ENCODE results near the gene PGLYRP3. TPM values are rescaled to one million over a fixed set of nuclear protein-coding genes. Genes with fewer than 3 reads are reported as not detected.

Gene PGLYRP3
- total and polyA plus RNA-seq, 2 of the 8 experiments (the other 6 are each of a cell fraction or from before 2014, with no cell fraction given): not detected

GRCh38 chr1:153293851-153294250, 18.9 kb downstream of the PGLYRP3 start:
- no peak for DNase-seq (ENCODE audit: low read depth in 1 of 2, low spot score in 2 of 2)
- no peak overlapping the region for H4K91ac ChIP-seq (replicated peaks; ENCODE audit: insufficient read length, low read length)
- FAIRE-seq: no peak
- H3K23me2 ChIP-seq (ENCODE audit: low read depth, low read length): peaks cover 2% of the 10 kb centered on the region; the same call in 1 of the 2 replicates
- no peak overlapping the region for H3K4ac ChIP-seq (replicated peaks; ENCODE audit: insufficient read length, low read depth, low read length)
- no peak overlapping the region for H2BK5ac ChIP-seq (ENCODE audit: low read depth, low read length)
- no peak overlapping the region for H3K56ac ChIP-seq (replicated peaks; ENCODE audit: insufficient read length, low read depth, low read length)
- ChIA-PET POLR2A (ENCODE audit: partially characterized antibody) (no interaction called here), CTCF (ENCODE audit: partially characterized antibody) (interaction anchor here (0.6 to 1.0 kb wide), 2 partner anchors 11 to 16 kb away, joined by 3 read pairs; no protein-coding TSS in a partner anchor)
- no peak overlapping the region for H4K8ac ChIP-seq (ENCODE audit: extremely low read depth, insufficient read depth, low read length)
- no peak overlapping the region for H3K27ac ChIP-seq (ENCODE audit: low read depth, low read length)
- no peaks in the 10 kb centered on the region for H3K36me3 ChIP-seq (ENCODE audit: control insufficient read depth in 2 of 4, insufficient read depth in 4 of 4, low read length in 3 of 4)
- H3K27me3 ChIP-seq (replicated peaks in 1 of 4; ENCODE audit: control insufficient read depth in 3 of 4, extremely low read depth in 1 of 4, insufficient read depth in 3 of 4, low read length in 3 of 4): no peaks in the 10 kb centered on the region
- no peaks in the 10 kb centered on the region for H3K79me2 ChIP-seq (ENCODE audit: control insufficient read depth in 1 of 2, insufficient read depth in 2 of 2, low read length in 2 of 2)
- no peak overlapping the region for H3K4me3 ChIP-seq (ENCODE audit: extremely low read depth in 1 of 4, insufficient read depth in 2 of 4, low read depth in 3 of 4, low read length in 4 of 4)
- H3K18ac ChIP-seq (ENCODE audit: extremely low read depth, low read length): no peak overlapping the region
- H3K4me1 ChIP-seq (replicated peaks in 1 of 4; ENCODE audit: control insufficient read depth in 3 of 4, insufficient read depth in 4 of 4, low read length in 3 of 4): peaks cover 0 to 5% (median 2%) of the 10 kb centered on the region in 4 experiments; a peak in 3 of 7 replicates
- H2BK120ac ChIP-seq (replicated peaks; ENCODE audit: low read depth, low read length): no peak overlapping the region
- no peak overlapping the region for H3K4me2 ChIP-seq (ENCODE audit: insufficient read depth in 1 of 2, low read depth in 2 of 2, low read length in 2 of 2)
- no peak overlapping the region for H2AK5ac ChIP-seq (ENCODE audit: low read depth, low read length)
- H4K20me1 ChIP-seq (replicated peaks in 1 of 2; ENCODE audit: control insufficient read depth in 1 of 2, insufficient read depth in 2 of 2, low read length in 2 of 2): no peaks in the 10 kb centered on the region
- H2BK20ac ChIP-seq (ENCODE audit: low read length): no peak overlapping the region
- no peaks in the 10 kb centered on the region for H3K9me3 ChIP-seq (ENCODE audit: insufficient read depth in 2 of 2, low read depth in 1 of 2, low read length in 1 of 2)
- no peak overlapping the region for H4K5ac ChIP-seq (ENCODE audit: insufficient read length, low read depth, low read length)
- no peaks in the 10 kb centered on the region for H3K79me1 ChIP-seq (ENCODE audit: low read depth, low read length)
- H3K9ac ChIP-seq (replicated peaks in 1 of 4; ENCODE audit: extremely low read depth in 1 of 4, low read depth in 3 of 4, low read length in 3 of 4): no peak overlapping the region; a peak in 1 of 7 replicates
- H2BK12ac ChIP-seq (ENCODE audit: low read depth, low read length): no peak overlapping the region; the same call in 1 of the 2 replicates
- H2BK15ac ChIP-seq (ENCODE audit: low read length): no peak overlapping the region
- H2AFZ ChIP-seq (ENCODE audit: low read length): no peak overlapping the region
- H3K23ac ChIP-seq (ENCODE audit: insufficient read length): no peak overlapping the region
- WGBS, 2 experiments (ENCODE audit: extremely low coverage in 1 of 2, insufficient coverage in 1 of 2, insufficient read length in 1 of 2, insufficient replicate concordance in 2 of 2, low coverage in 1 of 2, low lambda C conversion rate in 2 of 2, missing lambda C conversion rate in 1 of 2): 84% methylated on average over 9 of the region's 9 CpGs; no CpG with 5 or more reads in 1 of the 2 experiments
- H3K14ac ChIP-seq (ENCODE audit: insufficient read length): no peak overlapping the region
- no peak for TF ChIP-seq SUZ12 (IDR thresholded peaks at IDR 0.05; ENCODE audit: low read length)

Measured in H1 (cell line).